ENCODE results near the gene PPIB. TPM values are rescaled to one million over a fixed set of nuclear protein-coding genes. Genes with fewer than 3 reads are reported as not detected.

PPIB gene
- total RNA-seq (2021): 433 and 435 TPM in 2 replicates
- long read RNA-seq, transcript PPIB-203 (3 exons, 1,208 nt): minor isoform, 5 of 557 reads
- long read RNA-seq, transcript PPIB-201 (5 exons, 1,081 nt): major isoform, 533 of 557 reads
- long read RNA-seq, partial matches to known transcripts: 6 of 557 reads
- long read RNA-seq, other reads (novel, unspliced or antisense): 13 of 557 reads

DNA sequence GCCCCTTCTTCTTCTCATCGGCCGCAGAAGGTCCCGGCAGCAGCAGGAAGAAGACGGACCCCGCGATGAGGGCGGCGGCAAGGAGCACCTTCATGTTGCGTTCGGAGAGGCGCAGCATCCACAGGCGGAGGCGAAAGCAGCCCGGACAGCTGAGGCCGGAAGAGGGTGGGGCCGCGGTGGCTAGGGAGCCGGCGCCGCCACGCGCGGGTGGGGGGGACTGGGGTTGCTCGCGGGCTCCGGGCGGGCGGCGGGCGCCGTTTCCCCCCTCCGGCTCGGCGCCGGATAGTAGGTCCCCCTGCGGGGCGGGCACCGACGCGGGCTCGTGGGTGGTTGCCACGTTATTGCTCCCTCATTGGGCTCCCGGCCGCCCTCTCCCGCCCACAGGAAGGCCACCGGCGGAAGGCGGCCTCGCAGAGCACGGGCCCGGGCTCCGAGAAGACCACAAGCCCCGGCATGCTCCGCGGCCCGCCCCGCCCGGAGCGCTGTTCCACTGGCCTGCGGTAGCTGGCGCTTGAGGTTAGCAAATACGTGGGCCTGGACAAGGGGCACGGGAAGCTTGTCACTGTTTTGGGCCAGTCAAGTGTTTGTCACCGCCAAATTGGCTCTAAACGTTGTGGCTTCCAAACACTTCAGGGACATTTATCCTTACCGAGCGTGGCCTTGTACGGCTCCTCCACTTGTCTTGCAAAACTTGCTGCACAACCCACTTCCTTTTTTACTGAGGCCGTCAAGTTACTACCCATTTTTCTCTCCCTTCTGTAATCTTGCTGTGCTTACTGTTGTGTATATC, at the start of gene PPIB:
Gene PPIB (minus strand): TSS at position 154 of the 790 bp plus-strand sequence. CDS start 36 bp downstream, at position 118.
- DNase-seq: peak; percentile 97
- TF ChIP-seq, protein P1, sequence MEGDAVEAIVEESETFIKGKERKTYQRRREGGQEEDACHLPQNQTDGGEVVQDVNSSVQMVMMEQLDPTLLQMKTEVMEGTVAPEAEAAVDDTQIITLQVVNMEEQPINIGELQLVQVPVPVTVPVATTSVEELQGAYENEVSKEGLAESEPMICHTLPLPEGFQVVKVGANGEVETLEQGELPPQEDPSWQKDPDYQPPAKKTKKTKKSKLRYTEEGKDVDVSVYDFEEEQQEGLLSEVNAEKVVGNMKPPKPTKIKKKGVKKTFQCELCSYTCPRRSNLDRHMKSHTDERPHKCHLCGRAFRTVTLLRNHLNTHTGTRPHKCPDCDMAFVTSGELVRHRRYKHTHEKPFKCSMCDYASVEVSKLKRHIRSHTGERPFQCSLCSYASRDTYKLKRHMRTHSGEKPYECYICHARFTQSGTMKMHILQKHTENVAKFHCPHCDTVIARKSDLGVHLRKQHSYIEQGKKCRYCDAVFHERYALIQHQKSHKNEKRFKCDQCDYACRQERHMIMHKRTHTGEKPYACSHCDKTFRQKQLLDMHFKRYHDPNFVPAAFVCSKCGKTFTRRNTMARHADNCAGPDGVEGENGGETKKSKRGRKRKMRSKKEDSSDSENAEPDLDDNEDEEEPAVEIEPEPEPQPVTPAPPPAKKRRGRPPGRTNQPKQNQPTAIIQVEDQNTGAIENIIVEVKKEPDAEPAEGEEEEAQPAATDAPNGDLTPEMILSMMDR (conservative IDR thresholded peaks at IDR 0.05): peak; percentile 57
- no peak within 1 kb of the TSS for H2BK120ac ChIP-seq (ENCODE audit: low read depth, low read length, poor library complexity, severe bottlenecking)
- Mint-ChIP-seq H3K4me3 (peak within 1 kb of the TSS; percentile 88 to 91), H3K36me3 (ENCODE audit: insufficient read depth in 1 of 3, low read depth in 3 of 3) (peaks cover 20 to 33% (median 26%) of the 10 kb centered on the region in 3 experiments; a peak in 6 of 7 replicates), H3K27me3 (ENCODE audit: low read depth) (no peaks in the 10 kb centered on the region), H3K9me3 (no peaks in the 10 kb centered on the region; a peak in 1 of 5 replicates), H3K27ac (peak within 1 kb of the TSS; percentile 83 to 89 (median 86)), H3K4me1 (peaks cover 28 to 29% of the 10 kb centered on the region in 2 experiments)
- peak within 1 kb of the TSS; percentile 48 for H2AFZ ChIP-seq (ENCODE audit: low read length)
- H2BK12ac ChIP-seq (ENCODE audit: insufficient read length, low read depth, low read length): no peak within 1 kb of the TSS
- H4K8ac ChIP-seq (replicated peaks; ENCODE audit: insufficient read length, low read depth, low read length): no peak within 1 kb of the TSS
- H3K27me3 ChIP-seq (ENCODE audit: insufficient read depth, low read length): no peaks in the 10 kb centered on the region
- H4K5ac ChIP-seq (ENCODE audit: insufficient read length, low read depth, low read length): no peak within 1 kb of the TSS
- H4K20me1 ChIP-seq (ENCODE audit: control insufficient read depth, insufficient read depth, insufficient read length): no peaks in the 10 kb centered on the region
- no peaks in the 10 kb centered on the region for H3K23me2 ChIP-seq (ENCODE audit: insufficient read length, low read depth, low read length, poor library complexity, severe bottlenecking)
- H3K9ac ChIP-seq (ENCODE audit: extremely low read depth, insufficient read length, low read length): peak within 1 kb of the TSS; percentile 71
- H3K4me1 ChIP-seq (ENCODE audit: insufficient read depth, low read length): no peaks in the 10 kb centered on the region; the same call in 1 of the 2 replicates
- no peak within 1 kb of the TSS for H2BK15ac ChIP-seq (ENCODE audit: low read depth, low read length)
- no peak within 1 kb of the TSS for H2AK5ac ChIP-seq (ENCODE audit: insufficient read length, low read length)
- peak within 1 kb of the TSS; percentile 77 for H3K4me2 ChIP-seq (ENCODE audit: insufficient read depth, insufficient read length, low read length)
- no peak within 1 kb of the TSS for H2BK20ac ChIP-seq (ENCODE audit: low read depth, low read length, poor library complexity, severe bottlenecking)
- H3K9me3 ChIP-seq (ENCODE audit: control insufficient read depth, low read depth, low read length): no peaks in the 10 kb centered on the region
- no peak within 1 kb of the TSS for H2BK5ac ChIP-seq (ENCODE audit: insufficient read length, low read length)
- H3K79me2 ChIP-seq (ENCODE audit: insufficient read depth, low read length): no peaks in the 10 kb centered on the region; the same call in 1 of the 2 replicates
- H3K4ac ChIP-seq (ENCODE audit: low read depth, low read length): no peak within 1 kb of the TSS
- H3K23ac ChIP-seq (ENCODE audit: insufficient read length, low read depth, low read length): no peak within 1 kb of the TSS
- H3T11ph ChIP-seq (ENCODE audit: low read length): no peak within 1 kb of the TSS
- no CpG with 5 or more reads among the region's 69 CpGs for WGBS (ENCODE audit: extremely low coverage, insufficient read length, low lambda C conversion rate)
- no peak within 1 kb of the TSS for H3K56ac ChIP-seq (ENCODE audit: insufficient read length, low read depth, low read length)
- peak within 1 kb of the TSS; percentile 37 for H3K18ac ChIP-seq (ENCODE audit: insufficient read length, low read depth, low read length)
- H4K91ac ChIP-seq (ENCODE audit: insufficient read length, low read depth, low read length): no peak within 1 kb of the TSS
- H3K27ac ChIP-seq (ENCODE audit: insufficient read length, low read depth, low read length): no peak within 1 kb of the TSS
- H3K79me1 ChIP-seq (ENCODE audit: insufficient read depth, low read depth, low read length, poor library complexity, severe bottlenecking): no peaks in the 10 kb centered on the region
- H3K14ac ChIP-seq (ENCODE audit: insufficient read depth, low read length): peak within 1 kb of the TSS; percentile 65; the same call in 1 of the 2 replicates
